LoVo (cell line): ENCODE measurements around the gene STX18.
"Not testable (repeated sequence)": the region's sequence is repeated elsewhere in the genome, so short reads cannot be mapped to it uniquely, and the experiment has no call there.

Source experiments
- DNase-seq: peaks from one replicate; pipeline ENCODE4 v3.0.0-alpha.2; 2016; ENCODE audit warnings: low spot score

The STX18 gene

DNA sequence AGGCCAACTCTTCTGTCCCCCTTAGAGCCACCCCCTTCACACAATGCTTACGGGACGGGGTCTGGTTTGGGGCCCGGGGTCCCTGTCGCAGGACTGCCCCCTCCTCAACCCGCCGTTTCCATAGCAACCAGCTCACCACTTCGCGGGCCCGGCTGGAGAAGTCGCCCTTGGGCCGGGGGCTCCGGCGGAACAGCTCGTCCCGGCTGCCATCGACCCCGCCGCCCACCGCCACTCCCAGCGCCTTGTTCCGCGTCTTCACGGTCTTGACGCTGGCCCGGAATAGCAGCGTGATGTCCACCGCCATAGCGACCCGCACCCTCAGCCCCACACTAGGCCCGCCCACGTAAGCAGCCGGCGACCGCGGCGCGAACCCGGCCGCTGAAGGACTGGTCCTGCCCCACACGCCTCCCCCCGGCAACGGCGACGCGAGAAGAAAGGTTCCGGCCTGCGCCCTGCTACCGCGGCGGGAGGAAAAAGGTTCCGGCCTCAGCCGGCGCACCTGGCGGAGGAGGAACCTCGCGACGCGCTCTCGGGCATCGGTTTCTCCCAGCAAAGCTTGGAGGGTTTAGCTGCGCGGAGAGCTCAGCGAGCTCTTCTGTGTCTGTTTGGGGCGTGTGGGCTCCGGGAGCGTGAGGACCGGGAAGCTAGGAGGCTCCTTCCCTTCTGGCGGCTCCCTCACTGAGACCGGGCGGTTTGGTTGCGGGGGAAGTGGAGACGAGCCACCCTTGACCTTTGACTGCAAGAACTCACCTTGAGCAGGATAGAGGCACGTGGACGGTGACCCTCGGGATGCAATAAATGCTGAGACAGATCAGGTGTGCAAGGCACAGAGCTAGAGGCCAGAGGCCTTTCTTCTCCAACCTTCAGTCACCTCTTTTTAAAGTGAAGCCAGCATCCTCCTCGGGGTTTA lies at the start of gene STX18:
STX18 (minus strand) TSS at position 388 of the 910 bp plus-strand sequence; CDS start at position 304, 84 bp downstream.
- DNase-seq, result peak; percentile 90

DNA sequence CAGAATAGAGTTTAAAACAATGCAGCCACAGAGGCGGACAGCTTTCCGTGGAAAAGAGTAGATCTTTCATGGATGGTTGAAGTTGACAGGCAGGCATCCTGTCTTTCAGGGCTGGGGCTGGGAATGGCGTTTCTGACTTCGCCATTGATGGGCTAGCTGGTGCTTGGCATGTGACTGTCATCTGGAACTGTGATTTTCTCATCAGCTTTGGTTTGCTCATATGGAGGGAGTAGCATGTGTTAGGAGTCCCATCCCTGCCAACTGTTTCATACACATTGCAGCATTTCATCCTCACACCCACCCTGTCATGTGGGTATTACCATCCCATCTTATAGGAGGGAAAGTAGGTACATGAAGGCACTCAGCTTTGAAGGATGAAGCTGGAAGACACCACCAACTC lies 49.2 kb upstream of the STX18 start:
- no peak for DNase-seq

DNA sequence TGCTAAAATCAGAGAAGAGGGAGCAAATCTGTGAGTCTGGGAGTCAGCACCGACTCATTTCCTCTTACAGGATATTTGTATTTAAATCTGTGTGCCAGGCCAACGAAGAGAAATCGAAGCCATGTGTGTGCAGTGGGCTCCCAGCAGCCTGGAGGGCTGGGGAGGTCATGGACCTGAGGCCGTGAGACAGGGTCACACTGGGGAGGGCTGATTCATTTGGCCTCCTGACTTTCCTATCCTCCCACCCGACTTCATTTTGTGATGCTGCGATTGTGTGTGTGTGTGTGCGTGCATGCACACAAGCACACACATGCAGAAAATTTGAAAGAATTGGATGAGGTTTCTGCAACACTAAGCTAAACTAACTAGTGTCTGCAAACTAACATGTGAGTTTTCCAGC lies 48.7 kb upstream of the STX18 start:
- no peak for DNase-seq

DNA sequence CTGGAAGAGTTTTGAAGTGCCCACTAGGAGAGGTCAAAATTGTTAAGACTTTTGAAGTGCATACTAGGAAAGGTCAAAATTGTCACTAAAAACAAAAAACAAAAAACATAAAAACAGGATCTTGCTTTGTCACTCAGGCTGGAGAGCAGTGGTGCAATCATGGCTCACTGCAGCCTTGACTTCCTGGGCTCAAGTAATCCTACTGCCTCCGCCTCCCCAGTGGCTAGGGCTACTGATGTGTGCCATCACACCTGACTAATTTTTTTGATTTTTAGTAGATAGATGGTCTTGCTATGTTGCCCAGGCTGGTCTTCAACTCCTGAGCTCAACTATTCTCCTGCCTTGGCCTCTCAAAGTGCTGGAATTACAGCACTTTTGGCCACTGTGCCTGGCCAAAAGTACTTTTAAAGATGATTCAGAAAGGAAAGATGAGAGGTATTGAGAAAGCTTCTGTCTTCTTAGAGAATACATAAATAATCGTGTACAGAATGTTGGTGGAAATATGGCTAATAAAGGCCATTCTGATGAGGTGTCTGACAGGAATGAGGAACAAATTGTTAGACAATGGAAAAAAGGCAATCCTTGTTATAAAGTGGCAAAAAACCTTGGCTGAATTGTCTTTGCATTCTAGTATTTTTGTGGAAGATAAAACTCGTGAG lies 43.3 kb upstream of the STX18 start:
- no peak for DNase-seq

DNA sequence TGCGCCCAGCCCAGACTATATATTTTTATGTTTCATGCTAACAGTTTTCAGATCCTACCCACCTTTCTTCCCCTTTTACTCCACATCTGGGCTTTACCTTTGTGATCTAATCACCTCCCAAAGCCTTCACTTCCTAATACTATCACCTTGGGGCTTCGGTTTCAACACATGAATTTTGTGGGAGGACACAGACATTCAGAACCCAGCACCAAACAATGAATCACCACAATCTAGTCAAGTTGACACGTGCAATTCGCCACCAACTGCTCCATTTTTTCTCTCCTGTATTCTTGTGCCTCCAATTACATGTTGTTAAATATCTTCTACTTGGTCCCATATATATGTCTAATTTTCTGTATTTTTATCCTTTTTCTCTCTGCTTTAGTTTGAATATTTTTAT lies 41.8 kb upstream of the STX18 start:
- DNase-seq, result no peak

DNA sequence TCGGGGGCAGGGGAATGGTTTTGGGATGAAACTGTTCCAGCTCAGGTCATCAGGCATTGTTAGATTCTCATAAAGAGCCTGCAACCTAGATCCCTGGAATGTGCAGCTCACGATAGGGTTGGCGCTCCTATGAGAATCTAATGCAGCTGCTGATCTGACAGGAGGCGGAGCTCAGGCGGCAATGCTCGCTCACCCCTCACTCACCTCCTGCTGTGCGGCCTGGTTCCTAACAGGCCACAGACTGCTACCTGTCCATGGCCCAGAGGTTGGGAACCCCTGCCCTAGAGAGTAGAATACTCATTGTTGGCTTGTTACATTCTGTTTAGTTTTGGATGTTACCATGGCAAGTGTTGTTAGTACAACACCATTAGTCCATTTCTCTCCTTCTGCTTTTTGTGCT lies 40.8 kb upstream of the STX18 start:
- no peak for DNase-seq

DNA sequence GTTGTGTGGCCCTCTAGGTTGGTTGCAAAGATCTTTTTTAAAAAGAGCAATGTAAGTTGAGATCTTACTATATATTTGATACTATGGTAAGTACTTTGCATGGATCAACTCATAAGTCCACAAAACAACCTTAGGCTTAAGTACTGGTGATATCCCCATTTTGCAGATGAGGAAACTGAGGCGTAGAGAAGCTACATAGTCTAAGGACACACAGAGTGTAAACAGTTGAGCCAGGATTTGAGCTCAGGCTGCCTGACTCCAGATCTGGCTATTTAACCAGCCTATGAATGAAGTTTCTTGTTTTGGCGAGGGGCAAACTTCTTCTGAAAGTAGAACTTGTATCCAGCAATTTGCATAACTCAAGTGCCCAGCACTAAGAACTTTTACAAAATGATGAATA lies 38.6 kb upstream of the STX18 start:
- no peak for DNase-seq

DNA sequence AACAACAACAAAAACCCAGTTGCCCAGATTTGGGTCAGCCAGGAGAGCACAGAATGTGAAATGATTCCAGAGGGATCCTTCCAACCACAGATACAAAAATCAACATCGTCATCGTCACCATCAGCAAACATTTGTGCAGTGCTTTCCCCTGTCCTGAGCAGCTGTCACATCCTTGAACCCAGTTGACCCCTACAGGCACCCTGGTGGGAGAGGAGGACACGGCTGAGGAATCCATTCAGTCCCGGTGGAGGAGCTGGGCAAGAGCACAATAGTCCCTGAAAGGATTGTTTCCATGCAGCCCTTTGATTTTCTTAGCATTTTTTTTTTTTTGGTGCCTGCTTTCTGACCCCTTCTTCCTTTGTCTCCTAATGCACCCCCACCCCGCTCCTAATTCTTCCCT lies 37.1 kb upstream of the STX18 start:
- no peak for DNase-seq

DNA sequence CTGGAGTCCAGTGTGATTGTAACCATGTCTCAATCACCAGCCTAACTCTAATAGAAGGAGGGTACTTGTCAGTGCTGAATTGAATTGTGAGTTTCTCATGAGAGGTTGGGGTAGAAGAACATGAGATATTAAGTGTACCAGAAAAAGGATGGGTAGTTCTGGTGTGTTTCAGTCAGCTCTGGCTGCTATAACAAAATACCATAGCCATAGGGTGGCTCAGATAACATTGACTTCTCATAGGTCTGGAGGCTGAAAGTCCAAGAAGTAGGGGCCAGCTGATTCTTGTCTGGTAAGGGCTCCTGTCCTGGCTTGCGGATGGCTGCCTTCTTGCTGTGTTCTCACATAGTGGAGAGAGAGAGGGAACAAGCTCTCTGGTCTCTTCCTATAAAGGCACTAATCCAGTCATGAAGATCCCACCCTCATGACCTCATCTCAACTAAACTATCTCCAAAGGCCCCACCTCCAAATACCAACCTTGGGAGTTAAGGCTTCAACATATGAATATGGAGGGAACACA lies 35.6 kb upstream of the STX18 start:
- DNase-seq, result no peak

DNA sequence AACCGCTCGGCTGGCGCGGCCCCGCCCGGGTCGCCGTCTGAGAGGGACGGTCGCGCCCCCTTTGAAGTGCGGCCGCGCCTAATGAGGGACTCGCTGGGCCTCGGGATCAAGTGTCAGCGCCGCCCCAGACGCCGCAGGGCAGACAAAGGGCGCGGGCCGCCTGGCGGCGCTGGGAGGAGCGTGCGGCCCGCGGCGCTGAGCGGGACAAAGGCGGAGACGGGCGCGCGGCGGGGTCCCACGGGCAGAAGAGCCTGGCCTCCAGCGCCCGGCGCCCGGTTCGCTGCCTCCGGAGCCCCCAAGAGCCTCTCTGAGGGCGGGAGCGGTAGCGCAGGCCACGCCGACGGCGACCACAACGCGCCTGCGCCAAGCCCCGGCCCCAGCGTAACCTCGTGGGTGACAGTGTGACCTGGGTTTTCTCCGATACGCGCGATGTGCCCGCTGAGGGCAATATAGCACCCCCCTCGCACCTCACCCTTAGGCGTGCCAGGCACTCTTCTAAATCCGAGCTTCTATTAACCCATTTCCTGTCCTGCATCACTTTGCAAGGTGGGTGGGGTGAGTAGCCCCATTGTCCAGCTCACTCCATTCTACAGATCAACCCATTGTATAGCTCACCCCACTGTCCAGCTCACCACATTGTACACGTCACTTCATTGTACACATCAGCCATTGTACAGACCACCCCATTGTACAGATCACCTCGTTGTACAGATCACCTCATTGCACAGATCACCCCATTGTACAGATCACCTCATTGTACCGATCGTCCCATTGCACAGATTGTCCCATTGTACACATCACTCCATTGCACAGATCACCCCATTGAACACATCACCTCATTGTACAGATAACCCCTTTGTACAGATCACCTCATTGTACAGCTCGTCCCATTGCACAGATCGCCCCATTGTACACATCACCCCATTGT lies 33.7 kb upstream of the STX18 start:
- peak; percentile 49 for DNase-seq

DNA sequence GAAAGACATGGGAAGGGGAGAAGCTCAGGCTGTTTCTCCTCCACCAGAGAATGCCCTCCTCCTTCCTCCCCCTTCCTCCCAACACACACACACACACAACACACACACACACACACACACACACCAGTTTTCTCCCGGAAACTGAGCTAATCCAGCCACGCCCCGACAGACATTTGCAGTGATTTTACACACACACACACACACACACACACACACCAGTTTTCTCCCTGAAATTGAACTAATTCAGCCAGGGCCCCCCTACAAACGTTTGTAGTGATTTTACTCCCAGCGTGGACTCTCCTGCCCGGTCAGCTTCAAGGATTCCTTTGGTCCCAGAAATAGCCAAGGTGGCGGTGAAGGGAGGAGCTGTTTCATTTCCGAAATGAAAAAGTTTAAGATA lies 32.9 kb upstream of the STX18 start:
- DNase-seq, result peak; percentile 11

DNA sequence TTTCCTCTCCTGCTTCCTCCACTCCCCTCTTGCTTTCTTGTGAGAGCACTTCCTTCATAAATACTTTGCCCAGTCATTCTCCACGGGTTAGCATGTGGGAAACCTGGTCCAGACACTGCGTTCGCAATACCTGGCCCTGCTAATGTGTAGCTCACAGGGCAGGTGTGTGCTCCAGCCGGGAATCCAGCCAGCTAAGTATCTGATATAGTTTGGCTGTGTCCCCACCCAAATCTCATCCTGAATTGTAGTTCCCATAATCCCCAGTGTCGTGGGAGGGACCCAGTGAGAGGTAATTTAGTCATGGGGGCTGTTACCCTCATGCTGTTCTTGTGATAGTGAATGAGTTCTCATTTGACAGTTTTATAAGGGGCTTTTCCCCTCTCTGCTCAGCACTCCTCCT lies 32.2 kb upstream of the STX18 start:
- no peak for DNase-seq

DNA sequence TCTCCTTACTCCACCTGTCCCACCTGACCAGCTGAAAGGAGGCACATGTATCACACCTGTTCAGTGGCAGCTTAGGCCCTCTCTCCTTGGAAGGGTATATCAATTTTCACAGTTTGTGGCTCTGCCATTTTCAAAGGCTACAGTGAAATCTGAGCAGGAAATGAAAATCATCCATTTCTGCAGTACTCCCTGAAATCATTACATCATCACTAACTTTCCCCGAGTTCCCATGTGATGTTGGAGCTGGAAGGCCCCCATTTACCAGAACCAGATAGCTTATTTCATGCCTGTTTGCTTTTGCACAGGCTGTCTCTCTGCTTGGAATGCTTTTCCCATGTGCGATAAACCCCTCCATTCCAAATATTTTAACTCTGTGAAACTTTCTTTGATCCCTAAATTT lies 31.0 kb upstream of the STX18 start:
- DNase-seq, result no peak

DNA sequence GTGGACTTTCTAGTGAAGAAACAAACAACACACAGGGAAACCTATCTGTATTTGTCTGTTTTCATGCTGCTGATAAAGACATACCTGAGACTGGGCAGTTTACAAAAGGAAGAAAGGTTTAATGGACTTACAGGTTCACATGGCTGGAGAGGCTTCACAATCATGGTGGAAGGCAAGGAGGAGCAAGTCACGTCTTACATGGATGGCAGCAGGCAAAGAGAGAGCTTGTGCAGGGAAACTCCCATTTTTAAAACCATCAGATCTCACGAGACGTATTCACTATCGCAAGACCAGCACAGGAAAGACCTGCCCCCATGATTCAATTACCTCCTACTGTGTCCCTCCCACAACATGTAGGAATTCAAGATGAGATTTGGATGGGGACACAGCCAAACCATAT lies 28.0 kb upstream of the STX18 start:
- not testable (repeated sequence) for DNase-seq

DNA sequence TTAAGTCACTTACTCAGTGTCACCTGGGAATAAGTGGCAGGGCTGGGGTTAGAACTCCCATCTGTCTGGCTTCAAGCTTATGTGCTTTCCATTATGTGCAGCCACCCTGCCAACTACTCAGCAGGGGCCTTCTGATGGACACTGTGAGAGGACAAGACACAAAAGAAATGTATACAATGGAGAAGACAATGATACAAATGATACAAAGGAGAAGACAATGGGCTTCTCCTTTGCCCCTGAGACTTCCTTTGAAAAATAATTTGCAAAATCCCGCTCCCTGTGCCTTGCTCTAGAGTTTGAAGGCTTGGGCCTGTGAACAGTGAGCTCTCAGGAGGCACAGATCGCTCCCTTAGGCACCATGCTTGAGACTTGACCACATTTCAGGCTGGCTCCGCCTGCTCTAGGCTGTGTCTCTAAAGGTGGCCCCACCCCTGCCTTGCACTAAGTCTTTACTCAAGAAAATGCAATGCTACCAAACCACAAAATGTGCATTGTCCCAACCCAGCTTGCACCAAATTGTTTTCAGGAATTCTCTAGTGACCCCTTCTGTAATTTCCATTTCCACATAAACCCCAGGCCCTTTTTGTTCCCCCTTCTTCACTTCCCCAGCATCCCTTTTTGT lies 27.1 kb upstream of the STX18 start:
- DNase-seq, result no peak

DNA sequence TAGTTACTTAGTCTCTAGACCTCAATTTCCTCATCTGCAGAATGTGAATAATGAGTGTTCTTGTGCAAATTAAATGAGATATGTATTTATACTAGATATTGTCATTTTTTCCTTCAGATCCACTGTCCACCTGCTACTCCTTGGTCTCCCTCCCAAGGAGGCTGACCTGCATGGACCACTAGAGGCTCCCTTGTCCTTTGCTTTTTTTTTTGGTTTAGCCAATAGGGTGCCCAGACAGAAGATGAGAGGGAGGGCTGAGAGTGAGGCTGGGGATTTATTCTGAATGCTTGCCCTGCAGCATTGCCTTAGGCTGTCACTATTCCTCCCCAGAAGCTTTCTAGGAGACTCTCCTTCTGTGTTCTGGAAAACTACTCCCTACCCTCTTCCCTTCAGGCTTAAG lies 24.5 kb upstream of the STX18 start:
- DNase-seq, result not testable (repeated sequence)

DNA sequence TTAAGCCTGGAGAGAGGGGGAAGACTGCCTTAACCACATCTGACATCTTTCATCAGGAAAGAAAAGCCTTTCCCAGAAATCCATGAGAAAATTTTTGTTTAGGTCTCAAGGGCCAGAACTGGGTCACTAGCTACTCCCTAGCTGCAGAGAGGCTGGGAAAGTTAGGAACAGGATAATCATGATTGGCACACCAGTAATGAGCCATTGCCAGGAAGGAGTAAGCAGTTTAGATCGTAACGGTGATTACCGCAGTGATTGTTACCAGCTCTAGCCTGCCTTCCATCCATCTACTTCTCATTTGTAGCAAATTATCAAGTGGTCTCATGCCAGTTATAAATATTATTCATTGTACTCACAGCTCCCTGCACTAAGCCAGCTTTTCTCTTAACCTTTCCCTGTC lies 22.7 kb upstream of the STX18 start:
- DNase-seq, result no peak

DNA sequence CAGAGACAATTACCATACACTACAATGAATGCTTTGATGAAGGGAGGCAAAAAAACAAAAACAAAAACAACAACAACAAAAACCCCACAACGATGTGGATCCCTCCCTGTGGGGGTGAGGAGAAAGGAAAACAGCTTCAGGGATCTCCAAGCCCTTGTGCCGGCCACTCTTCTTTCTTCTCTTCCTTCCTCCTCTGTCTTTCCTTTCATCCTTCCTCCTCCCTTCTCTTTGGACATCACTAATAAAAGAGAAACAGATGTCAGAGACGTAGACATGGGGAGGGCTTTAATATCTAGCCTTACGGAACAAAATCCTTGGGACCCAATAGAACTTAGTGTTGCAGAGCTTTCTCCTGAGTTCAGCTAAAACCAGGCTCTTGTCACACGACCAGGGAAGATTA lies 18.8 kb upstream of the STX18 start:
- DNase-seq, result no peak

DNA sequence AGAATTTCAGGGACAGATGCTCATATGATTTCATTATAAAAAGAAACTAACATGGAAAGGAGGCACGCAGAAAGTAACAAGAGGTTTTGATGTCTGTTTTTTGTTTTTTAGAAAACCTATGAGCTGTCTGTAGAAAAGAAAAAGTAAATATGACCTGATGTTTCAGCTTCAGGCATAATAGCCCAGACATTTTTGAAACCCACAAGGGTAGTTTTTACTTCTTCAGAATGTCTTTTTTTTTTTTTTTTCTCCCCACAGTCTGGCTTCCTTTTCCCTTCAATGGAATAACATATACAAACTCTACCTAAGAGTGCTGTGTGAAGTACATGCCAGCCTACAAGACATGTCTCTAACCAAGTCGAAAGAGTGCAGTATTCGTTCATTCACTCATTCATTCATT lies 18.3 kb upstream of the STX18 start:
- no peak for DNase-seq

DNA sequence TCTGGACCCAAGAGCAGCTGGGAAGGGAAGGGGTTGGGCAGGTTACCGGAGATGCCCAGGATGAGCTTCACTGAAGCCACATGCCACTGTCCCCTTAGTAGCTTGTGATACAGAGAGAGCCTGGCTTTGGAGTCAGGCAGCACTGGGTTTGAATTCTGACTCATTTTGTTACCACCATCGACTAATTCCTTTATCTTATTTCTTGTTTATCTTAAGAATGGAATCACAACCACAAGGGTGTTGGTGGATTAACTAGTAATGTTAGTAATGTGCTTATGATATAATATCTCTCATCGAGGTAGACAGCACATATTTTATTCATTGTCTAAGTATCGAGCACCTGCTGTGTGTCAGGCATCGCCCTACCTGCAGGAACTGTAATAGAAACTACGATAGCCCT lies 17.7 kb upstream of the STX18 start:
- peak; percentile 33 for DNase-seq

DNA sequence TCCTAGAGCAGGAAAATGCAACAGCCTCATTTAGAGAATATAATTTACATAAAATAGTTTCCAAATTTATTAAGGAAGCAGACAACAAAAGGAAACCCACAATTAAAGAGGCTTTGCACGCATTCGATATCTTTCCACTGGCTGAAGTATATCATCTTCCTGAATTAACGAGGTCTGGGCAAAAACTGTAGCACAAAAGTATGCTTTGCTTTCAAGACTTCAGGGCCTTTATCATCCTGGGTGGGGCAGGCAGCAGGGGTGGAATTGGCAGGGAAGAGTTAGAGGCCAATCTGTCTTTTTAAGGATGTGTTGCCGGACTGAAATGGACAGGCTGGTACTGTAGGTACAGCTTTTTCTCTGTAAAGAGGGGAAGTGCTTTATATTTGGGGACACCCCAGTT lies 17.0 kb upstream of the STX18 start:
- DNase-seq, result no peak

DNA sequence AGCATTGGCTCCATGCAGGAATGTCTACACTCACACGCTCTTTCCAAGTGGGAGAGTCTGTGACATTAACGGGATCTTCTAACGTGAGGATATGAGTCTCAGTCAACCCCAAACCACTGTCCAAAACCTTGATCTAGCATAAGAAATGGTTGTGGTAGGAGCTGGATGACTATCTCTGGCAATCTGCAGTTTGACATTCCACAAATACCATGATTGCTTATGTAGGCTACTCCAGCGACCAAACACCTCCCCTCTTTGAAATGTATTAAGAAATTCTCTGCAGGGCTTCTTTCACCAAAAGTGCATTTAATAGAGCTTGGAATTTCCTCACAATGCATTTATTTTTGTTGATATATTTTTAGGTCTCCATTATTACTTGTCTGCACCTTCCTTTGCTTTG lies 14.1 kb upstream of the STX18 start:
- peak; percentile 15 for DNase-seq
